DND-41 (cell line): ENCODE measurements around the gene SP7.

ENCODE experiments used
- ATAC-seq: fragments of 200-7000 bp; cut with Tn5 transposase; 3 replicates; pipeline ENCODE4 v1.9.1; 2021; ENCODE audit warnings: low read depth; ENCODE audit not compliant: insufficient read depth
- DNase-seq: peaks from one replicate; pipeline ENCODE4 v3.0.0-alpha.2; 2020
- H2AFZ ChIP-seq: 2 replicates; pipeline ENCODE4 v1.6.0; 2012; ENCODE audit warnings: low read depth, low read length
- H3K27ac ChIP-seq: 2 replicates; pipeline ENCODE4 v1.5.1; 2012; ENCODE audit warnings: low read length, inconsistent platforms
- H3K27me3 ChIP-seq: fragments of 200-600 bp; sonication (generic); 2 replicates; pipeline ENCODE4 v1.6.0; 2012; ENCODE audit warnings: low read length, mild to moderate bottlenecking, inconsistent platforms; ENCODE audit not compliant: insufficient read depth, poor library complexity
- H3K36me3 ChIP-seq: 2 replicates; pipeline ENCODE4 v1.5.1; 2012; ENCODE audit warnings: low read length, inconsistent platforms; ENCODE audit not compliant: insufficient read depth
- H3K4me1 ChIP-seq: 2 replicates; pipeline ENCODE4 v1.5.1; 2012; ENCODE audit warnings: mild to moderate bottlenecking, low read length; ENCODE audit not compliant: insufficient read depth
- H3K4me2 ChIP-seq: 2 replicates; pipeline ENCODE4 v1.6.0; 2012; ENCODE audit warnings: mild to moderate bottlenecking, moderate library complexity, low read length, inconsistent platforms; ENCODE audit not compliant: insufficient read depth
- H3K4me3 ChIP-seq, 2 experiments: fragments of 200-600 bp in 1 of 2; shearing (Covaris generic) in 1 of 2; 2 replicates each; pipeline ENCODE4 v1.5.1; 2012 to 2016; ENCODE audit warnings: inconsistent platforms in 2 of 2, low read length in 2 of 2, mild to moderate bottlenecking in 2 of 2, low read depth in 1 of 2, moderate library complexity in 1 of 2
- H3K79me2 ChIP-seq: 2 replicates; pipeline ENCODE4 v1.6.0; 2012; ENCODE audit warnings: low read length, inconsistent platforms; ENCODE audit not compliant: insufficient read depth
- H3K9ac ChIP-seq: 2 replicates; pipeline ENCODE4 v1.6.0; 2012; ENCODE audit warnings: low read depth, mild to moderate bottlenecking, inconsistent platforms, low read length, moderate library complexity
- H3K9me3 ChIP-seq: 2 replicates; pipeline ENCODE4 v1.5.1; 2012; ENCODE audit warnings: low read length, moderate library complexity, mild to moderate bottlenecking, inconsistent platforms; ENCODE audit not compliant: insufficient read depth, severe bottlenecking
- H4K20me1 ChIP-seq: 2 replicates; pipeline ENCODE4 v1.6.0; 2012; ENCODE audit warnings: low read length; ENCODE audit not compliant: insufficient read depth
- EZH2 ChIP-seq: IDR thresholded peaks from 3 replicates; pipeline ENCODE4 v1.6.1; 2012; ENCODE audit warnings: borderline replicate concordance, low read depth, mild to moderate bottlenecking, moderate library complexity, low read length, inconsistent platforms; ENCODE audit not compliant: severe bottlenecking
- TF ChIP-seq, protein P1 (sequence below): IDR thresholded peaks from 2 replicates; pipeline ENCODE4 v1.5.1; 2012; ENCODE audit warnings: borderline replicate concordance, low read length, moderate library complexity, mild to moderate bottlenecking; ENCODE audit not compliant: poor library complexity, severe bottlenecking; ENCODE audit errors: extremely low read depth

SP7 gene

DNA sequence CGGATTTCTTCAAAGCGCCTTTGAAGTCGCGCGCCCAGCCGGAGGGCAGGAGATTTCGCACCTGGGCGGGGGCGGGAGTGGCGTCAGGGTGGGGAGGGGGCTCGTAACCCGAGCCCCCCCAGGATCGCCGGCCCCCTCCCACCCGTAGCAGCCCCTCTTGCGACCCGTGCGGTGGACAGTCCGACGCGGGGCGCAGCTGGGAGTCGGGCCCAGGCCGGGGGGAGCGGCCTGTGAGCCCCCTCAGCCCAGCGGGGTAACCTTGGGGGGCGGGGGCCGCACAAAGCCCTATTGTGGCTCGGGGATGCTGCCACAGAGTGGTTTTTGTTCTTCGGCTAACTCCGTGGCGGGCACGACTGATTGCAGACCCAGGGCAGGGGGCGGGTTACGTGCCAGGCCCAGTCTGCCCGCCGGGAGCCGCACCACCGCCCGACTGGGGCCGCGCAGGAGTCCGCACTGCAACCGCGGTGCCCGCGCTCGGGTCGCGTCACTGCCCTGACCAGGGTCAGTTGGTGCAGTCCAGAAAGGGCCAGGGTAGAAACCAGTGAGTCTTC, 10.6 kb downstream of the SP7 start:
- H3K4me3 ChIP-seq, result peak overlapping the region; percentile 63 to 67
- H2AFZ ChIP-seq, result peak overlapping the region; percentile 93
- TF ChIP-seq, protein P1, sequence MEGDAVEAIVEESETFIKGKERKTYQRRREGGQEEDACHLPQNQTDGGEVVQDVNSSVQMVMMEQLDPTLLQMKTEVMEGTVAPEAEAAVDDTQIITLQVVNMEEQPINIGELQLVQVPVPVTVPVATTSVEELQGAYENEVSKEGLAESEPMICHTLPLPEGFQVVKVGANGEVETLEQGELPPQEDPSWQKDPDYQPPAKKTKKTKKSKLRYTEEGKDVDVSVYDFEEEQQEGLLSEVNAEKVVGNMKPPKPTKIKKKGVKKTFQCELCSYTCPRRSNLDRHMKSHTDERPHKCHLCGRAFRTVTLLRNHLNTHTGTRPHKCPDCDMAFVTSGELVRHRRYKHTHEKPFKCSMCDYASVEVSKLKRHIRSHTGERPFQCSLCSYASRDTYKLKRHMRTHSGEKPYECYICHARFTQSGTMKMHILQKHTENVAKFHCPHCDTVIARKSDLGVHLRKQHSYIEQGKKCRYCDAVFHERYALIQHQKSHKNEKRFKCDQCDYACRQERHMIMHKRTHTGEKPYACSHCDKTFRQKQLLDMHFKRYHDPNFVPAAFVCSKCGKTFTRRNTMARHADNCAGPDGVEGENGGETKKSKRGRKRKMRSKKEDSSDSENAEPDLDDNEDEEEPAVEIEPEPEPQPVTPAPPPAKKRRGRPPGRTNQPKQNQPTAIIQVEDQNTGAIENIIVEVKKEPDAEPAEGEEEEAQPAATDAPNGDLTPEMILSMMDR, result no peak
- TF ChIP-seq EZH2, result no peak
- peak; percentile 19 for DNase-seq
- no peaks in the 10 kb centered on the region for H3K9me3 ChIP-seq
- no peaks in the 10 kb centered on the region; the same call in 1 of the 2 replicates for H3K36me3 ChIP-seq
- peak overlapping the region; percentile 96 for H3K9ac ChIP-seq
- peak overlapping the region; percentile 83; the same call in 1 of the 2 replicates for H3K27ac ChIP-seq
- H3K4me1 ChIP-seq, result peaks cover 38% of the 10 kb centered on the region
- H3K79me2 ChIP-seq, result peaks cover 6% of the 10 kb centered on the region
- ATAC-seq, result no peak
- peak overlapping the region; percentile 80 for H3K4me2 ChIP-seq
- no peaks in the 10 kb centered on the region for H3K27me3 ChIP-seq
- no peaks in the 10 kb centered on the region for H4K20me1 ChIP-seq

DNA sequence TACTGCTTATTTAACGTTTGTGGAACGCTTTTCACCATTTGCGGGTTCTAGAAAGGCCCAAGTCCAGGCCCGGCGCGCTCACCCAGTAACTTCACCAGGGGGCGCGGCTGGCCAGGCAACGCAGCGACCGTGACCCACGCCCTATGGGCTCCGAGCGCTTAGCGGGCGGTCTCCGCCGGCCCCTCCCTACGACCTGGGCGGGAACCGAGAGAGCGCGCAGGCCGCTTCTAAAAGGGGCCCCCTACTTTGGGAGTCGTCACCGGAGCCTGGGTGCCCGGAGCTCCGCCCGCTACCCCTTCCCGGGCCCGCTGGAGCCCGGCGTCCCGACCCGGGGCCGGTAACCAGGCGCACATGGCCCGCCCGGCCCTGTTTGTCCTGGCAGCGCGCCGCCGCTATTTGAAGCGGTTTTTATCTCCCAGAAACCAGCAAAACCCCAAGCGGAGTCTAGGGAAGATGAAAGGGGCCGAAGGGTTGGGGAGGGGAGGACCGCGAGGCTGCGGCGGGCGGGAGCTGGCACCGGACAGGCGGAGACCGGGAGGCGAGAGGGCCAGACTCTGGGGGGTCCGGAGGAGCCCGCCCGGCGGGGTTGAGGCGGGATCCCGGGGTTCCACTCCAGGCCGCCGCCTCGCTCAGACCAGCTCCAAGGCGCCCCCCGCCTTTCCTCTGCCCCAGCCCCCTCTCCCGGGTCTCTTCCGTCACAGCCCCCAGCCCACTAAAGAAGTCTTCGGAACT, 11.2 kb downstream of the SP7 start:
- ATAC-seq (peak; percentile 66), DNase-seq (peak; percentile 87)
- Histone ChIP-seq H3K4me1 (peaks cover 44% of the 10 kb centered on the region), H3K27ac (peak overlapping the region; percentile 83), H2AFZ (peak overlapping the region; percentile 93), H3K4me3 (peak overlapping the region; percentile 63 to 67), H3K36me3 (peaks cover 5% of the 10 kb centered on the region), H3K79me2 (peaks cover 13% of the 10 kb centered on the region), H3K9me3 (no peaks in the 10 kb centered on the region), H3K4me2 (peak overlapping the region; percentile 80), H3K27me3 (no peaks in the 10 kb centered on the region), H4K20me1 (no peaks in the 10 kb centered on the region), H3K9ac (peak overlapping the region; percentile 96)
- TF ChIP-seq EZH2, result no peak
- TF ChIP-seq, protein P1, result peak; percentile 80

DNA sequence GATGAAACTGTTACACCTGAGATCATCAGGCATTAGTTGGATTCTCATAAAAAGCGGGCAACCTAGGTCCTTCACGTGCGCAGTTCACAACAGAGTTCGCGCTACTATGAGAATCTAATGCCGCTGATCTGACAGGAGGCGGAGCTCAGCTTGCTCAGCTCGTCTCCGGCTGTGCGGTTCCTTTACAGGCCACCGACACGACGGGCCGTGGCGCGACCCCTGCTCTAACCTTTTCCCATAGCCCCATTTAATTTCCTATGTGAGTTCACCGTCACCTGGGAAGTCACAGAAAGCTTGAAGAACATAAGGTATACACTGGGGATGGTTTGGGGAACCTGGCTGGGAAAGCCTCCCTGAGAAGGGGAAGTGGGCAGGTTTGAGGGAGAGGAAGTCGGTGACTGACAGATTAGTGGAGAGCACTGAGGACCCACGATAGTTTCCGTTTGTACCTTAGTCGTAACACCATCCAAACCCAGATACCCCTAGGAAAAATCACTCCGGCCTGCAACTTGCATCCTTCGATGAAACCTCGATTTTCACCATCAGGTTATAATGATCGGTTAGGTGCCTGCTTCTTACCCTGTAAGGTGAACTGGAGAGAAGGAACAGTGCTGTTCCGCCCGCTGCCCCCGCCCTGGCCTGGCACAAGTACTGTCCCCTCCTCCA, 11.9 kb downstream of the SP7 start:
- Histone ChIP-seq H3K4me3 (peak overlapping the region; percentile 63 to 67; a peak in 3 of 4 replicates), H3K9ac (peak overlapping the region; percentile 96), H4K20me1 (no peaks in the 10 kb centered on the region), H3K4me2 (peak overlapping the region; percentile 80), H3K9me3 (no peaks in the 10 kb centered on the region), H3K79me2 (peaks cover 14% of the 10 kb centered on the region), H3K27me3 (no peaks in the 10 kb centered on the region), H2AFZ (peak overlapping the region; percentile 93), H3K36me3 (peaks cover 9% of the 10 kb centered on the region), H3K4me1 (peaks cover 45% of the 10 kb centered on the region), H3K27ac (peak overlapping the region; percentile 83)
- ATAC-seq (peak; percentile 52), DNase-seq (peak; percentile 70)
- TF ChIP-seq, protein P1, result no peak
- no peak for TF ChIP-seq EZH2
